K562 (cell line): ENCODE data around the gene ARL16. TPM values are rescaled to one million over a fixed set of nuclear protein-coding genes. Genes with fewer than 3 reads are reported as not detected.

Experiments
- BRF1 ChIP-seq: IDR thresholded peaks from 3 replicates; pipeline ENCODE4 v1.6.1; 2011; ENCODE audit warnings: borderline replicate concordance, mild to moderate bottlenecking; ENCODE audit not compliant: insufficient read length; ENCODE audit errors: extremely low read depth
- ESRRA ChIP-seq: fragments of 450-650 bp; IDR thresholded peaks from 2 replicates; pipeline ENCODE4 v1.6.1; 2014; ENCODE audit warnings: low read depth, mild to moderate bottlenecking, moderate library complexity, borderline replicate concordance
- FOS ChIP-seq: IDR thresholded peaks from 3 replicates; pipeline ENCODE4 v1.6.1; 2011; ENCODE audit not compliant: insufficient read length; ENCODE audit errors: extremely low read depth
- HNRNPL ChIP-seq: fragments of 200-400 bp; formaldehyde crosslinking; IDR thresholded peaks from 2 replicates; pipeline ENCODE4 v1.6.1; 2017; ENCODE audit warnings: low read depth, mild to moderate bottlenecking, low read length
- HNRNPLL ChIP-seq: fragments of 200-400 bp; formaldehyde crosslinking; IDR thresholded peaks from 2 replicates; pipeline ENCODE4 v1.6.1; 2017; ENCODE audit warnings: low read length, low read depth, mild to moderate bottlenecking; ENCODE audit not compliant: poor library complexity, severe bottlenecking
- MEF2A ChIP-seq: IDR thresholded peaks from 2 replicates; pipeline ENCODE4 v1.6.1; 2011; ENCODE audit warnings: low read depth, mild to moderate bottlenecking, low read length, moderate library complexity; ENCODE audit not compliant: control insufficient read depth
- MTA1 ChIP-seq: fragments of 450-650 bp; IDR thresholded peaks from 2 replicates; pipeline ENCODE4 v1.6.1; 2017; ENCODE audit warnings: borderline replicate concordance
- NFRKB ChIP-seq: fragments of 450-650 bp; IDR thresholded peaks from 2 replicates; pipeline ENCODE4 v1.6.1; 2016; ENCODE audit warnings: low read depth
- SIN3B ChIP-seq: fragments of 450-650 bp; IDR thresholded peaks from 2 replicates; pipeline ENCODE4 v1.6.1; 2017; ENCODE audit warnings: low read depth, mild to moderate bottlenecking, moderate library complexity
- SMAD3 ChIP-seq: fragments of 450-650 bp; formaldehyde crosslinking; conservative IDR thresholded peaks from 2 replicates; pipeline ENCODE4 v1.4.0; 2020; ENCODE audit warnings: mild to moderate bottlenecking
- SRF ChIP-seq, 2 experiments: fragments of 250-450, 450-650 bp in 1 of 2; sonication (Bioruptor Pico) in 1 of 2; sonication (generic) in 1 of 2; formaldehyde crosslinking; IDR thresholded peaks; 2 replicates each; pipeline versions ENCODE4 v1.5.0 to v1.5.1; 2020 to 2022; ENCODE audit warnings: mild to moderate bottlenecking in 1 of 2, missing genetic modification reagents in 1 of 2
- TAF15 ChIP-seq: fragments of 200-400 bp; formaldehyde crosslinking; IDR thresholded peaks from 2 replicates; pipeline ENCODE4 v1.6.1; 2017; ENCODE audit warnings: mild to moderate bottlenecking, low read depth, low read length, moderate library complexity
- TAF7 ChIP-seq: fragments of 450-650 bp; IDR thresholded peaks from 2 replicates; pipeline ENCODE4 v1.6.1; 2016; ENCODE audit warnings: missing genetic modification characterization, missing compliant biosample characterization
- TSC22D4 ChIP-seq: fragments of 450-650 bp; IDR thresholded peaks from 2 replicates; pipeline ENCODE4 v1.6.1; 2016; ENCODE audit warnings: missing genetic modification characterization, missing biosample characterization, control low read depth
- ZBED1 ChIP-seq: IDR thresholded peaks from 2 replicates; pipeline ENCODE4 v1.6.1; 2014
- ZMIZ1 ChIP-seq, 2 experiments: fragments of 150-350 bp in 1 of 2; IDR thresholded peaks; 2 replicates each; pipeline ENCODE4 v1.6.1; 2012 to 2016; ENCODE audit warnings: low read depth in 2 of 2, low read length in 2 of 2, mild to moderate bottlenecking in 1 of 2, moderate library complexity in 1 of 2
- ZNF280A ChIP-seq: fragments of 450-650 bp; IDR thresholded peaks from 2 replicates; pipeline ENCODE4 v1.6.1; 2018; ENCODE audit warnings: mild to moderate bottlenecking, low read depth; ENCODE audit not compliant: partially characterized antibody
- ZNF280B ChIP-seq: fragments of 250-450 bp; sonication (Bioruptor Pico); IDR thresholded peaks from 2 replicates; pipeline ENCODE4 v1.5.1; 2021; ENCODE audit warnings: mild to moderate bottlenecking
- ZNF436 ChIP-seq: fragments of 250-450, 450-650 bp; sonication (Bioruptor Pico); formaldehyde crosslinking; IDR thresholded peaks from 2 replicates; pipeline ENCODE4 v1.7.0; 2020; ENCODE audit warnings: mild to moderate bottlenecking
- ZNF583 ChIP-seq: fragments of 250-450 bp; sonication (Bioruptor Pico); IDR thresholded peaks from 2 replicates; pipeline ENCODE4 v1.4.0; 2020
- polyA plus RNA-seq, 8 experiments: library from polyadenylated mRNA; depleted of rRNA in 4 of 8; stranded (reverse) in 5 of 8; unstranded in 3 of 8; fragments of >200 nt; fragmentation: Nextera tagmentation in 2 of 8; fragmentation: Illumina TruSeq in 1 of 8; extraction: Ambion mirVana in 2 of 8; extraction: Trizol in 1 of 8; gene quantifications; 2 replicates each; pipeline versions ENCODE4 v1.2.1 to v1.2.3, GENCODE V29; 2011 to 2014; ENCODE audit warnings: inconsistent platforms in 1 of 8, missing spikeins in 1 of 8
- total RNA-seq, 7 experiments: library from RNA; depleted of rRNA in 6 of 7; stranded (reverse); fragments of >200 nt in 6 of 7; fragmentation: Illumina TruSeq in 2 of 7; extraction: Trizol in 2 of 7; gene quantifications; 2 replicates each; pipeline versions ENCODE4 v1.2.1 to v1.2.3, GENCODE V29; 2011 to 2021; ENCODE audit warnings: low replicate concordance in 1 of 7

Gene ARL16
- total and polyA plus RNA-seq, 9 of the 15 experiments (the other 6 are each of a cell fraction or from before 2014, with no cell fraction given): 5.4 to 32.4 (median 22.6) TPM

GRCh38 chr17:81666342-81667191, 17.0 kb downstream of the ARL16 start, which contains the start of the genes CCDC137 and OXLD1 (continued):
- TF ChIP-seq ZMIZ1 (IDR thresholded peaks at IDR 0.05; ENCODE audit: low read depth in 2 of 2, low read length in 2 of 2) (no peak), ZNF436 (CRISPR knock-in tag) (no peak), SIN3B (peak; percentile 89), TAF15 (no peak), HNRNPL (peak; percentile 56; the same call in 1 of the 2 replicates), FOS (peak; percentile 89), ZNF280A (no peak), NFRKB (0 out of 2 replicates have a peak, but pooled peaks have one; percentile 9), HNRNPLL (no peak), SMAD3 (no peak), MEF2A (no peak), ZNF280B (no peak), TSC22D4 (tag) (no peak), MTA1 (no peak), ZNF583 (CRISPR knock-in tag) (no peak; the same call in 1 of the 2 replicates), ZBED1 (no peak), TAF7 (tag) (0 out of 2 replicates have a peak, but pooled peaks have one; percentile 23), BRF1 (no peak), ESRRA (peak; percentile 42; the same call in 1 of the 2 replicates), SRF (CRISPR knock-in tag; IDR thresholded peaks at IDR 0.05) (peak in 1 of 2 experiments; percentile 55; a peak in 2 of 4 replicates)
